HG03521 (cell line): Measurements from ENCODE around the gene NSUN7.

Experiments used
- ATAC-seq: cut with Tn5 transposase; IDR thresholded peaks from one replicate; pipeline ENCODE4 v1.9.1; 2021; ENCODE audit warnings: mild to moderate bottlenecking, moderate library complexity; ENCODE audit not compliant: unreplicated experiment

NSUN7 gene

GRCh38 chr4:40844261-40844660 lies 94.5 kb downstream of the NSUN7 start:
- no peak for ATAC-seq

- ATAC-seq: no peak
Observed at GRCh38 chr4:40845154-40845835, 95.5 kb downstream of the NSUN7 start.

GRCh38 chr4:40846532-40846931 lies 96.8 kb downstream of the NSUN7 start:
- no peak for ATAC-seq

GRCh38 chr4:40848251-40848650 lies 98.5 kb downstream of the NSUN7 start:
- no peak for ATAC-seq

- no peak for ATAC-seq
Observed at GRCh38 chr4:40848940-40849339, 99.2 kb downstream of the NSUN7 start.

GRCh38 chr4:40850496-40850895 lies 100.7 kb downstream of the NSUN7 start:
- no peak for ATAC-seq

GRCh38 chr4:40856277-40856839 lies 106.6 kb downstream of the NSUN7 start:
- ATAC-seq: no peak

- peak; percentile 94 for ATAC-seq
Observed at GRCh38 chr4:40856840-40857362, 107.1 kb downstream of the NSUN7 start.

GRCh38 chr4:40857956-40858355 lies 108.2 kb downstream of the NSUN7 start:
- no peak for ATAC-seq

- no peak for ATAC-seq
Observed at GRCh38 chr4:40858962-40859361, 109.2 kb downstream of the NSUN7 start.
